ENCODE data around the gene NTRK1. TPM values are rescaled to one million over a fixed set of nuclear protein-coding genes. Genes with fewer than 3 reads are reported as not detected.

The NTRK1 gene
- polyA plus RNA-seq, 1 of the 3 experiments (the other 2 are of a cell fraction), result 0.97 TPM

DNA sequence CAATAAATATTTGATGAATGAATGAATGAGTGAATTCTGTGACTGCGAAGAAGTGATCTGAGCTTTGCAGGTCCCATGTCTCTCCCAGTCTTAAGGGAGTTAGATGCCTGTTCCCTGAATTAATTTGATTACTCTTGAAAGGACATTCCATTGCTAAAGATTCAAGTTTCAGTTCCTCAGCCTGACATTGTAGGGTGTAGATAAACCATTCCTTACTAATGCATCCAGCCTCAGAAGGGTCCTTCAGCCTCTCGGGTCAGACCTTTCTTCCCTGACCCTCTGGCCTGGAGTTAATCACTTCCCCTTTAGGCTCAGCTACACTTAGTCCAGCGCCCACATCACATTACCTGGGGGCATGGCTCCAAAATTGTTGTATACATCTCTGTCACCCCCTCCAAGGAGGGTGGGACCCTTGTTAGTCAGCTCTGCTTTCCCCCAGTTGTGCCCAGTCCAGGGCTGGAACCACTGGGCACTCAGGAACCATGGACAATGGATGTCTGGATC, 4.3 kb upstream of the NTRK1 start:
- 74% methylated on average over 3 of the region's 3 CpGs for WGBS (ENCODE audit: low lambda C conversion rate)

More for the DNA sequence above, 4.3 kb upstream of the NTRK1 start:
- Histone ChIP-seq H3K4me1 (ENCODE audit: control insufficient read depth in 1 of 2, insufficient read depth in 2 of 2, low read depth in 1 of 2, low read length in 1 of 2) (peaks cover 3 to 75% of the 10 kb centered on the region in 2 experiments; a peak in 3 of 4 replicates), H3K79me2 (ENCODE audit: insufficient read depth) (no peaks in the 10 kb centered on the region), H4K20me1 (ENCODE audit: insufficient read depth) (no peaks in the 10 kb centered on the region), H3K4me2 (no peak overlapping the region), H2AFZ (ENCODE audit: low read depth) (no peak overlapping the region), H3K4me3 (ENCODE audit: low read depth in 2 of 2, low read length in 1 of 2) (no peak overlapping the region), H3F3A (replicated peaks; ENCODE audit: insufficient read depth) (peaks cover 4% of the 10 kb centered on the region), H3K27me3 (ENCODE audit: insufficient read depth) (peaks cover 28% of the 10 kb centered on the region), H3K9ac (no peak overlapping the region), H3K27ac (ENCODE audit: low read depth in 2 of 2, low read length in 1 of 2) (peak overlapping the region in 1 of 2 experiments; percentile 97; a peak in 2 of 4 replicates), H3K9me2 (no peaks in the 10 kb centered on the region), H3K36me3 (replicated peaks in 1 of 2; ENCODE audit: control insufficient read depth in 1 of 2, insufficient read depth in 2 of 2, low read length in 1 of 2) (no peaks in the 10 kb centered on the region), H3K9me3 (no peaks in the 10 kb centered on the region)
- TF ChIP-seq, protein P1, sequence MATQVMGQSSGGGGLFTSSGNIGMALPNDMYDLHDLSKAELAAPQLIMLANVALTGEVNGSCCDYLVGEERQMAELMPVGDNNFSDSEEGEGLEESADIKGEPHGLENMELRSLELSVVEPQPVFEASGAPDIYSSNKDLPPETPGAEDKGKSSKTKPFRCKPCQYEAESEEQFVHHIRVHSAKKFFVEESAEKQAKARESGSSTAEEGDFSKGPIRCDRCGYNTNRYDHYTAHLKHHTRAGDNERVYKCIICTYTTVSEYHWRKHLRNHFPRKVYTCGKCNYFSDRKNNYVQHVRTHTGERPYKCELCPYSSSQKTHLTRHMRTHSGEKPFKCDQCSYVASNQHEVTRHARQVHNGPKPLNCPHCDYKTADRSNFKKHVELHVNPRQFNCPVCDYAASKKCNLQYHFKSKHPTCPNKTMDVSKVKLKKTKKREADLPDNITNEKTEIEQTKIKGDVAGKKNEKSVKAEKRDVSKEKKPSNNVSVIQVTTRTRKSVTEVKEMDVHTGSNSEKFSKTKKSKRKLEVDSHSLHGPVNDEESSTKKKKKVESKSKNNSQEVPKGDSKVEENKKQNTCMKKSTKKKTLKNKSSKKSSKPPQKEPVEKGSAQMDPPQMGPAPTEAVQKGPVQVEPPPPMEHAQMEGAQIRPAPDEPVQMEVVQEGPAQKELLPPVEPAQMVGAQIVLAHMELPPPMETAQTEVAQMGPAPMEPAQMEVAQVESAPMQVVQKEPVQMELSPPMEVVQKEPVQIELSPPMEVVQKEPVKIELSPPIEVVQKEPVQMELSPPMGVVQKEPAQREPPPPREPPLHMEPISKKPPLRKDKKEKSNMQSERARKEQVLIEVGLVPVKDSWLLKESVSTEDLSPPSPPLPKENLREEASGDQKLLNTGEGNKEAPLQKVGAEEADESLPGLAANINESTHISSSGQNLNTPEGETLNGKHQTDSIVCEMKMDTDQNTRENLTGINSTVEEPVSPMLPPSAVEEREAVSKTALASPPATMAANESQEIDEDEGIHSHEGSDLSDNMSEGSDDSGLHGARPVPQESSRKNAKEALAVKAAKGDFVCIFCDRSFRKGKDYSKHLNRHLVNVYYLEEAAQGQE (IDR thresholded peaks at IDR 0.05; ENCODE audit: low read depth, low read length), result no peak
- TF ChIP-seq RXRA (IDR thresholded peaks at IDR 0.05; ENCODE audit: borderline replicate concordance, low read depth) (no peak), GABPA (IDR thresholded peaks at IDR 0.05; ENCODE audit: low read depth) (no peak), SMC3 (IDR thresholded peaks at IDR 0.05; ENCODE audit: low read depth, low read length) (no peak), YY1 (IDR thresholded peaks at IDR 0.05; ENCODE audit: low read depth) (no peak), ELF1 (IDR thresholded peaks at IDR 0.05) (no peak), RCOR1 (IDR thresholded peaks at IDR 0.05; ENCODE audit: low read length) (no peak), EP300 (IDR thresholded peaks at IDR 0.05; ENCODE audit: borderline replicate concordance in 1 of 2, low read depth in 1 of 2, low read length in 1 of 2) (no peak), SIN3A (IDR thresholded peaks at IDR 0.05; ENCODE audit: borderline replicate concordance, low read depth, low read length) (no peak), GATA2 (CRISPR knock-in tag; IDR thresholded peaks at IDR 0.05) (no peak), FOXJ3 (CRISPR knock-in tag; IDR thresholded peaks at IDR 0.05) (no peak), POLR2AphosphoS5 (IDR thresholded peaks at IDR 0.05; ENCODE audit: low read depth, low read length) (no peak), FOXM1 (IDR thresholded peaks at IDR 0.05; ENCODE audit: low read depth) (no peak)
- TF ChIP-seq, protein P2, sequence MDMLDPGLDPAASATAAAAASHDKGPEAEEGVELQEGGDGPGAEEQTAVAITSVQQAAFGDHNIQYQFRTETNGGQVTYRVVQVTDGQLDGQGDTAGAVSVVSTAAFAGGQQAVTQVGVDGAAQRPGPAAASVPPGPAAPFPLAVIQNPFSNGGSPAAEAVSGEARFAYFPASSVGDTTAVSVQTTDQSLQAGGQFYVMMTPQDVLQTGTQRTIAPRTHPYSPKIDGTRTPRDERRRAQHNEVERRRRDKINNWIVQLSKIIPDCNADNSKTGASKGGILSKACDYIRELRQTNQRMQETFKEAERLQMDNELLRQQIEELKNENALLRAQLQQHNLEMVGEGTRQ (IDR thresholded peaks at IDR 0.05; ENCODE audit: borderline replicate concordance, low read depth, low read length), result no peak
- TF ChIP-seq, protein P3, sequence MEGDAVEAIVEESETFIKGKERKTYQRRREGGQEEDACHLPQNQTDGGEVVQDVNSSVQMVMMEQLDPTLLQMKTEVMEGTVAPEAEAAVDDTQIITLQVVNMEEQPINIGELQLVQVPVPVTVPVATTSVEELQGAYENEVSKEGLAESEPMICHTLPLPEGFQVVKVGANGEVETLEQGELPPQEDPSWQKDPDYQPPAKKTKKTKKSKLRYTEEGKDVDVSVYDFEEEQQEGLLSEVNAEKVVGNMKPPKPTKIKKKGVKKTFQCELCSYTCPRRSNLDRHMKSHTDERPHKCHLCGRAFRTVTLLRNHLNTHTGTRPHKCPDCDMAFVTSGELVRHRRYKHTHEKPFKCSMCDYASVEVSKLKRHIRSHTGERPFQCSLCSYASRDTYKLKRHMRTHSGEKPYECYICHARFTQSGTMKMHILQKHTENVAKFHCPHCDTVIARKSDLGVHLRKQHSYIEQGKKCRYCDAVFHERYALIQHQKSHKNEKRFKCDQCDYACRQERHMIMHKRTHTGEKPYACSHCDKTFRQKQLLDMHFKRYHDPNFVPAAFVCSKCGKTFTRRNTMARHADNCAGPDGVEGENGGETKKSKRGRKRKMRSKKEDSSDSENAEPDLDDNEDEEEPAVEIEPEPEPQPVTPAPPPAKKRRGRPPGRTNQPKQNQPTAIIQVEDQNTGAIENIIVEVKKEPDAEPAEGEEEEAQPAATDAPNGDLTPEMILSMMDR (IDR thresholded peaks at IDR 0.05), result no peak
- POLR2A ChIA-PET, result interaction anchor here (1.0 to 6.4 kb wide), 3 partner anchors 55 to 166 kb away, joined by 3 to 97 read pairs (median 7); partner anchors contain the start of gene HDGF
- CTCF ChIA-PET, result interaction anchor here (0.7 to 22.1 kb wide), 9 partner anchors 8 to 167 kb away, joined by 3 to 566 read pairs (median 83); partner anchors contain the start of genes ISG20L2, METTL25B, PEAR1 and SH2D2A
- DNase-seq, result no peak
